Measurements from ENCODE around the gene OTOF.

DNA sequence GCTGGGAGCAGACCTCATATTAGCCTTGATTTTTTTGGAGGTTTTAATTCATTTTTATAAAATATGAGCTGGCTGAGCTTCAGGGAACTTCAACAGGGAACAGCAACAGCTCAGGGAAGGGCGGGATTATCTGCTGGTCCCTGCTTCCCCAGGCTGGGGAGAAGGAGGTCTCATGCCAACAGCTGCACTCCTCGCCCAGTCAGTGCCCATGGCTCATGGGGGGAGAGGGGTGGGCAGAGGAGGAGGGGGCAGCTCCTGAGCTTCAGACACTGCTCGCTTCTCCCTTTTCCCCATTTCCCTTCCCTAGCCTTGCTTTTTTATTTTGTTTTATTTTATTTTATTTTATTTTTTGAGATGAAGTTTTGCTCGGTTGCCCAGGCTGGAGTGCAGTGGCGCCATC lies 442 bp upstream of the OTOF start:
- TF ChIP-seq, protein P1, sequence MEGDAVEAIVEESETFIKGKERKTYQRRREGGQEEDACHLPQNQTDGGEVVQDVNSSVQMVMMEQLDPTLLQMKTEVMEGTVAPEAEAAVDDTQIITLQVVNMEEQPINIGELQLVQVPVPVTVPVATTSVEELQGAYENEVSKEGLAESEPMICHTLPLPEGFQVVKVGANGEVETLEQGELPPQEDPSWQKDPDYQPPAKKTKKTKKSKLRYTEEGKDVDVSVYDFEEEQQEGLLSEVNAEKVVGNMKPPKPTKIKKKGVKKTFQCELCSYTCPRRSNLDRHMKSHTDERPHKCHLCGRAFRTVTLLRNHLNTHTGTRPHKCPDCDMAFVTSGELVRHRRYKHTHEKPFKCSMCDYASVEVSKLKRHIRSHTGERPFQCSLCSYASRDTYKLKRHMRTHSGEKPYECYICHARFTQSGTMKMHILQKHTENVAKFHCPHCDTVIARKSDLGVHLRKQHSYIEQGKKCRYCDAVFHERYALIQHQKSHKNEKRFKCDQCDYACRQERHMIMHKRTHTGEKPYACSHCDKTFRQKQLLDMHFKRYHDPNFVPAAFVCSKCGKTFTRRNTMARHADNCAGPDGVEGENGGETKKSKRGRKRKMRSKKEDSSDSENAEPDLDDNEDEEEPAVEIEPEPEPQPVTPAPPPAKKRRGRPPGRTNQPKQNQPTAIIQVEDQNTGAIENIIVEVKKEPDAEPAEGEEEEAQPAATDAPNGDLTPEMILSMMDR (IDR thresholded peaks at IDR 0.05; ENCODE audit: low read depth, low read length), result no peak
- TF ChIP-seq EZH2phosphoT487 (IDR thresholded peaks at IDR 0.05; ENCODE audit: low read depth), result no peak
